Fibroblast of gingiva (primary cell): ENCODE data around the gene NFKB1.
"Not testable (repeated sequence)": the region's sequence is repeated elsewhere in the genome, so short reads cannot be mapped to it uniquely, and the experiment has no call there.

ENCODE experiments used
- DNase-seq: peaks from one replicate; pipeline ENCODE4 v3.0.0-alpha.2; 2011; ENCODE audit warnings: low read depth

NFKB1 gene

GRCh38 chr4:102599886-102600285 lies 98.7 kb downstream of the NFKB1 start:
- DNase-seq = no peak

- no peak for DNase-seq
Observed at GRCh38 chr4:102600689-102601088, 99.5 kb downstream of the NFKB1 start.

DNA sequence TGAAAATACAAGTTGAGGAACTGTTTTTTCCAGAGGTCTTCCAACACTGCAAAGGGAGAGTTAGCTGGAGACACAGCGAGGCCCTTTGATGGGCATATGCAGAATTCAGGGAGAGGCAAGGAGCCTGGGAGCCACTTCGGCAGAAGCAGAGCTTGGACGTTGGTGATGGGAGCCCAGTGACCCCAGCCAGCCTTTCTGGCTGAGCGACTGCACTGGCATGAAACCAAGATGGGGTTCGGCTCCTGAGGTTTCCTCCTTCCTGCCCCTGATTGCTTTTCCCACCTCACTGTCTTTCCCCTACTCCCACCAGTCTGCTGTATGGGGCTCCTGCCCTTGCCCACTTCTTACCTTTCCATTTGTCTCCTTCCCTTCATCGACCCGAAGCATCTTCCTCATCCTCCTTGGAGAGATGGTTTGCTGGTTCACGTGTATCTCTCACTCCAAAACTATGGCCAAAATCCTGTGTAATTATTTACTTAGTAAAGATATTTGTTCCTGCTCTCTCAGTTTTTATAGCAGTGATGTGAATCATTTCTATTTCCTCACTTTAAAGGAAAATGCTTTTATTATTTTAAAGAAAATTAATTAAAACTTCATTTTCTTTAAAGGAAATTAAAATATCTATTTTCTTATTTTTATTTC lies 100.5 kb downstream of the NFKB1 start:
- DNase-seq = no peak

DNA sequence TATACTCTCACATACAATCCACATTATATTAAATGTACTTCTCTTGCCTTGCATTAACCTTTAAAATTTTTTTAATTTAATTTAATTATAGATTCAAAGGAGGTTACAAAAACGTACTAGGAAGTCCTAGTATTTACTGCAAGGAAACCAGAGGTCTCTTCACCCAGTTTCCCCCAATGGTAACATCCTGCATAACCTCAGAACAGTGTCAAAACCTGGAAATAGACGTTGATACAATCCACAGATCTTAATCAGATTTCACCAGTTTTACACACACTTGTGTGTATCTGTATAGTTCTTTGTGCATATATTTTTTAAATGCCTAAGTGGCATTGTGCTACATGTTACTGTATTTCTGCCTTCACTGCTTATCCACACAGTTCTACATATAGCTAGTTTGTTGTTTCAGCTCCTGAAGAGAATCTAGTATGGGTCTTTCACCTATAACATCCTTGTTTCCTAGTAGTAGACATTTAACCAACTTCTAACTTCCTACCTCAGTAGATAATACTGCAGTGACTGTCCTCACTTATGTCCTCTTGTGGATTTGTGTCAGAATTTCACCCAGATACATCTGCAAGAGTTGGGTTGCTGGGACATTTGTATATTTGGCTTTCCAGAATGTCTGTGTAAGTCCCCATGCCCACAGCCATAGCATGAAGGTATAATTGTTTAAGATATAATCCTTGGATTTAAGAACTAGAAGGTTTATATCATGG lies 103.2 kb downstream of the NFKB1 start:
- no peak for DNase-seq

DNA sequence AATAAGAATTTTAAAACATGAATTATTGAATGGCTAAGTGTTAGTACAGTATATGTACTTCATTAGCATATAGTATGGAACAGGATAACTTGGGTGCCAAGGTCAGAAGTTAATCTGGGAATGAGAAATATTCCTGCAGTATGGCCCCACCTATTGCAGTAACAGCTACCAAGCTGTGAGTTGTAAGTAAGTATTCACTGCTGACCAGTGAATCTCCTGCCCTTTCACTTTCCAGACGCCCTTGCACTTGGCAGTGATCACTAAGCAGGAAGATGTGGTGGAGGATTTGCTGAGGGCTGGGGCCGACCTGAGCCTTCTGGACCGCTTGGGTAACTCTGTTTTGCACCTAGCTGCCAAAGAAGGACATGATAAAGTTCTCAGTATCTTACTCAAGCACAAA lies 105.1 kb downstream of the NFKB1 start:
- no peak for DNase-seq

DNA sequence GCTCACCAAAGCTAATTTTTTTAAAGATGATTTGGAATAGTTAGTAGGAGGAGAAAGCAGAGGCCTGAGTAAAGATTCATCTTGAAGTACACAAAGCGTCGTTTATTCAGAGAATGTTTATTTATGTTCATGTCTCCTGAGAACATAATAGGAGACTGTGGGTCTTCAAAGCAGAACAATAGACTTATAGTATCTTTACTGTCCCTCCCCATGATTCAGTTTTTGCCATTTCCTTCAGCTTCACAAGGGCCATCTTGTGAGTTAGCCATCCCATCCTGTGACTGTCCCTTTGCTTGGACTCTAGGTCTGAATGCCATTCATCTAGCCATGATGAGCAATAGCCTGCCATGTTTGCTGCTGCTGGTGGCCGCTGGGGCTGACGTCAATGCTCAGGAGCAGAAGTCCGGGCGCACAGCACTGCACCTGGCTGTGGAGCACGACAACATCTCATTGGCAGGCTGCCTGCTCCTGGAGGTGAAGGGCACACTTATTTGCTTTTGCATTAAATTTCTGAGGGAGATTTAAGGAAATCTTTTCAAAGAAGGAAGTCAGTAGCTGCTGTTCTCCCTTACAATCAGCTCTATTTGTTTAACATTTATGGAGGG lies 105.8 kb downstream of the NFKB1 start:
- no peak for DNase-seq

DNA sequence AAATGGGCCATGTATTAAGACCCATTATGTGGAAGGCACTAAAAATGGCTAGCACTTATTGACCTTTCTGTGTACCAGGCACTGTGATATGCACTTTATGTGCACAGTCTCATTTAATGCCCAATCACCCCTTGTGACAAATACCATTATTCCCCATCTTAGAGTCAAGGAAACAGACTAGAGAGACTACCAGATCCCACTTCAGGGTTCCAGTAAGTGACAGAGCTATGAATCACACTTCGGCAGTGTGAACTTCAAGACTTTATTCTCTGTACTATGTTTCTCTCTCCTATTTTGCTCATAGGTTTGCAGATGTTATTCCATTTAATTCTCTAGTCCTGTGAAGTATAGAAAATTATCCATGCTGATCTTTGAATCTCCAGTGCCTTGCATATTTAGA lies 107.0 kb downstream of the NFKB1 start:
- no peak for DNase-seq

- DNase-seq = no peak
Observed at GRCh38 chr4:102610007-102610406, 108.8 kb downstream of the NFKB1 start.

GRCh38 chr4:102610476-102610875 lies 109.3 kb downstream of the NFKB1 start:
- no peak for DNase-seq

- no peak for DNase-seq
Observed at GRCh38 chr4:102612210-102612609, 111.1 kb downstream of the NFKB1 start.

GRCh38 chr4:102612824-102613366 lies 111.7 kb downstream of the NFKB1 start:
- DNase-seq = no peak

DNA sequence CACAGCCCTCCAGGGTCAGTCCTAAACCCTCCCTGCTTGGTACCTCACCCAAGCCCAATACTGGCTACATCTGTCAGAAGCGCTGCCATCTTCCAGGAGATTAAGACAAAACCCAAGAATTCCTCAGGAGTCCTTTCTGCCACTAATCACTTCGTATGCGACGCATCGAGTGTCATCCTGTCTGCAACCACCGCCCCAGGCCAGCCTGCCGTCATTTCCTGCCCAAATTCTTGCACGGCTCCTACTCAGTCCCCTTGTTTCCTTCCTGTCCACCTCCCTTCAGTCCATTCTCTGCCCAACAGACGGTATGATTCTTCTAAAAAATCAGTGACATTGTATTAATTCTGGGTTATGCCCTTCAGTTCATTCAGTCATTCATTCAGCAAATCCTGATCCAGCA lies 113.6 kb downstream of the NFKB1 start:
- no peak for DNase-seq

DNA sequence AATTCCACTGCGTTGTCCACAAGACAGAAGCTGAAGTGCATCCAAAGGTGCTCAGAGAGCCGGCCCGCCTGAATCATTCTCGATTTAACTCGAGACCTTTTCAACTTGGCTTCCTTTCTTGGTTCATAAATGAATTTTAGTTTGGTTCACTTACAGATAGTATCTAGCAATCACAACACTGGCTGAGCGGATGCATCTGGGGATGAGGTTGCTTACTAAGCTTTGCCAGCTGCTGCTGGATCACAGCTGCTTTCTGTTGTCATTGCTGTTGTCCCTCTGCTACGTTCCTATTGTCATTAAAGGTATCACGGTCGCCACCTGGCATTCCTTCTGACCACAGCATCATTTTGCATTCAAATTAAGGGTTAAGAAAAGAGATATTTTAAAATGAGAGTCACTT lies 115.5 kb downstream of the NFKB1 start:
- DNase-seq = no peak

GRCh38 chr4:102619021-102619420 lies 117.9 kb downstream of the NFKB1 start:
- DNase-seq = not testable (repeated sequence)

GRCh38 chr4:102619776-102620631 lies 118.8 kb downstream of the NFKB1 start:
- not testable (repeated sequence) for DNase-seq

GRCh38 chr4:102620697-102621497 lies 119.7 kb downstream of the NFKB1 start:
- DNase-seq = peak; percentile 76

DNA sequence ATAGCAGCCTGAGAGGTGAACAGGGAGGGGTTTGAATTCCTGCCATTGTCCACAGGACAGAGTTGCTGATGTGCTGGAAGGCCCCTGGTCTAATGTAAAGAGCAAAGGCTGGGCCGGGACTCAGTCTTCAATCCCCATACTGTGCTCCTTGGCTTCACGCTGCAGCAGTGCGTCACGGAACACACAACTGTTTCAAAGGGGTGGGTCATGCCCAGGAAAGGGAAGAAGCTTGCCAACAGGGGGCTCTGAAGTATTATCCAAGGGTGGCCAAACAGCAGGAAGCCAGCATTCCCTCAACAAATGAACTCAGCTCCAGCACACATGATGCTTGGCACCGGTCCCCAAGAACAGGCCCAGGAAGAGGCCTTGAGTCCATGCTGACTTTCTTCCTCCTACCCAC lies 122.5 kb downstream of the NFKB1 start:
- DNase-seq = no peak

DNA sequence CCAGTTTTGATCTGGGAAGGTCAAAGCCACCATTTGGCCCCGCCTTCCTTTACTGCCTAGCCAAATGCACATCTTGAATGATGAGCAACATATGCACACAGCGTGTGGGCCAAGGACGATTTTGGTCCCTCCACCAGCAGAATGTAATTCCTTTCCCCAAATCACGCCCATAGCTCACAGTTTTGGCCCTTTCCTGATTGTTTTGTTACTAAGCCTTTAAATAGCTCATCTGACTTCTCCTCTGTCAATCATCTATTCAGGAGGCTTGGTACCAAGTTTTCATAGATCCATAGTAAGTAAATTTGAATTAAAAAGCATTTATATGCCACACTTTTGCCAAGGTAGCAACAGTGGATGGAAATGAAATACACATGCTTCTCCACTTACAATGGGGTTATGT lies 123.3 kb downstream of the NFKB1 start:
- no peak for DNase-seq

- DNase-seq = peak; percentile 64
Observed at GRCh38 chr4:102625232-102625930, 124.2 kb downstream of the NFKB1 start.

DNA sequence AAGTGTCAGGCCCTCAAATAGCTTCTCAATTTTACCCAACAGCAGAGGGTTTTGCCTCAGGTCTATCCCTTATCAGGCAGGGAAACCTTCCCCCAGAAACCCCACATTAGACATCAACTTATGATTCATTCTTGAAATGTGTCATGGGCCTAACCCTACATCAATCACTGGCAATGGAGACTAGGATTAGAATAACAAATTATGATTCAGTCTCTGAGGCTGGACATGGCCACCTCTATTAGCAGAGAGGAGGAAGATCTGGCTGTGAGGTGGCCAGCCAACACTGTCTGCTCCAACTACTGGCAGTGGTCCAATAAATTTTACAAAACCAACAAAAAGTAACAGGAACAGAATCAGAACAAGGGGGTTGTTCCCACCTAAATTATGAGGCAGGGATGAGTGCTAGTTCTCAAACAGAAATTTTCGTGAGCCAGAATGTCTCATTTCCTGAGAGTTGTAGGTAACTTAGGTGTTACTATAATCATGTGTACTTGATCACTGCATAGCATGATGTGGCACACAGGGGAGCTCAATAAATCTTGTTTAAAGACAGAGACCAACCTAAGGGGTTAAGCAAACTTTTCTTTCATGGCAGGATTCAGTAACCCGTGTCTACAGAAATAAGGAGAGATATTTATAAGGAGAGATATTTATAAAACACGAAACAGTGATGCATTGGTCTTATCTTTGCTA lies 126.8 kb downstream of the NFKB1 start:
- no peak for DNase-seq
